Smooth muscle cell (in vitro differentiated cells): ENCODE data around the gene GRPEL1. TPM values are rescaled to one million over a fixed set of nuclear protein-coding genes. Genes with fewer than 3 reads are reported as not detected.

Experiments
- DNase-seq: peaks from one replicate; lab custom pipeline; 2025; ENCODE audit not compliant: unreplicated experiment; lab: John Stamatoyannopoulos, UW
- H2AFZ ChIP-seq: fragments of 200-600 bp; sonication (generic); 2 replicates; pipeline ENCODE4 v1.6.0; 2016; ENCODE audit warnings: antibody characterized with exemption, low read depth, mild to moderate bottlenecking
- H3F3A ChIP-seq: fragments of 200-600 bp; sonication (generic); 2 replicates; pipeline ENCODE4 v1.6.0; 2017; ENCODE audit warnings: antibody characterized with exemption, low read depth
- H3K27ac ChIP-seq: fragments of 200-600 bp; sonication (generic); 2 replicates; pipeline ENCODE4 v1.5.1; 2016; ENCODE audit warnings: low read depth, mild to moderate bottlenecking
- H3K27me3 ChIP-seq: fragments of 200-600 bp; sonication (generic); 2 replicates; pipeline ENCODE4 v1.6.1; 2016; ENCODE audit warnings: low read depth, mild to moderate bottlenecking
- H3K36me3 ChIP-seq: fragments of 200-600 bp; sonication (generic); 2 replicates; pipeline ENCODE4 v1.5.1; 2016; ENCODE audit warnings: low read depth
- H3K4me1 ChIP-seq: fragments of 200-600 bp; sonication (generic); 2 replicates; pipeline ENCODE4 v1.5.1; 2016; ENCODE audit warnings: low read depth
- H3K4me2 ChIP-seq: fragments of 200-600 bp; sonication (generic); 2 replicates; pipeline ENCODE4 v1.6.0; 2016; ENCODE audit warnings: mild to moderate bottlenecking
- H3K4me3 ChIP-seq: fragments of 200-600 bp; sonication (generic); 2 replicates; pipeline ENCODE4 v1.5.1; 2016; ENCODE audit warnings: mild to moderate bottlenecking
- H3K79me2 ChIP-seq: fragments of 200-600 bp; sonication (generic); 2 replicates; pipeline ENCODE4 v1.6.0; 2016; ENCODE audit warnings: low read depth, mild to moderate bottlenecking
- H3K9ac ChIP-seq: fragments of 200-600 bp; sonication (generic); 2 replicates; pipeline ENCODE4 v1.6.0; 2016; ENCODE audit warnings: low read depth
- H3K9me3 ChIP-seq: fragments of 200-600 bp; sonication (generic); replicated peaks from 2 replicates; pipeline ENCODE4 v1.5.1; 2016; ENCODE audit warnings: low read depth
- H4K20me1 ChIP-seq: fragments of 200-600 bp; sonication (generic); 2 replicates; pipeline ENCODE4 v1.6.0; 2016; ENCODE audit warnings: low read depth
- WGBS: methylation state at CpG from one replicate; pipeline ENCODE4 v1.1.7; 2016; ENCODE audit warnings: low lambda C conversion rate; 5-methylcytosine and 5-hydroxymethylcytosine counted together
- polyA plus RNA-seq: library from polyadenylated mRNA; unstranded; fragments of >200 nt; fragmentation: Nextera tagmentation; extraction: Ambion mirVana; gene quantifications from 2 replicates; pipeline ENCODE4 v1.2.1, GENCODE V29; 2016
- total RNA-seq: library from RNA; depleted of rRNA; stranded (reverse); fragments of >200 nt; gene quantifications from 2 replicates; pipeline ENCODE4 v1.2.3, GENCODE V29; 2014
- TF ChIP-seq, protein P1 (sequence below): fragments of 200-600 bp; sonication (generic); IDR thresholded peaks from 2 replicates; pipeline ENCODE4 v1.5.1; 2017; ENCODE audit warnings: borderline replicate concordance, mild to moderate bottlenecking, antibody characterized with exemption; ENCODE audit not compliant: insufficient read depth, poor library complexity, severe bottlenecking

Gene GRPEL1
- total and polyA plus RNA-seq, 2 experiments from 2014 or later, result 18.6 to 40.6 TPM

DNA sequence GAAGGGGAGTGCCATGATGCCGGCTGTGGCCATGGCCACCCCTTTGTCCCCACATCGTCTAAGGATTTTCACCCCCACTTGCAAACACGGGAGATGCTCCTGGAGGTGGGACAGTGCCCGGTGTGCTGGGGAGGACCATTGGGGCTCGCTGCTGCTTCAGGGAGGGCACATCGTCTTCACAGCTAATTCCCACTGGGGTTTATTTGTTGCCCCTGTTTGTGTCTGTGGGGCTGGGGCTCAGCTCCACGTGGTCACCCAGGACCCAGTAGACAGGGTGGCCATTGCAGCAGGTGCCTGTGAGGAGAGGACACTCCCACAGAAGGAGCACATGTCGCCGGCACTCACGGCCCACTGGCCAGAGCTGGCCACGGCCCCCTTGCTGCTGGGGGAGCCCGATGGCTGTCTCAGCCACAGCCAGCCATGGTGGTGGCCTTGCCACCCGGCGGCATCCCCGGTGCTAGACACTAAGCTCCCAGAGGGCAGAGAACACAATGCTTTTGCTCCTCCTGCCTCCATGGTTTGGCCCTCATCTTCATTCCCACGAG, 27.8 kb upstream of the GRPEL1 start:
- Histone ChIP-seq H4K20me1 (no peaks in the 10 kb centered on the region), H3K27me3 (peaks cover 28% of the 10 kb centered on the region), H3K4me2 (no peak overlapping the region), H3K27ac (no peak overlapping the region), H2AFZ (no peak overlapping the region), H3K9ac (no peak overlapping the region), H3K79me2 (no peaks in the 10 kb centered on the region), H3F3A (no peaks in the 10 kb centered on the region), H3K4me1 (no peaks in the 10 kb centered on the region), H3K9me3 (no peaks in the 10 kb centered on the region), H3K4me3 (no peak overlapping the region), H3K36me3 (no peaks in the 10 kb centered on the region)
- no peak for DNase-seq
- TF ChIP-seq, protein P1, sequence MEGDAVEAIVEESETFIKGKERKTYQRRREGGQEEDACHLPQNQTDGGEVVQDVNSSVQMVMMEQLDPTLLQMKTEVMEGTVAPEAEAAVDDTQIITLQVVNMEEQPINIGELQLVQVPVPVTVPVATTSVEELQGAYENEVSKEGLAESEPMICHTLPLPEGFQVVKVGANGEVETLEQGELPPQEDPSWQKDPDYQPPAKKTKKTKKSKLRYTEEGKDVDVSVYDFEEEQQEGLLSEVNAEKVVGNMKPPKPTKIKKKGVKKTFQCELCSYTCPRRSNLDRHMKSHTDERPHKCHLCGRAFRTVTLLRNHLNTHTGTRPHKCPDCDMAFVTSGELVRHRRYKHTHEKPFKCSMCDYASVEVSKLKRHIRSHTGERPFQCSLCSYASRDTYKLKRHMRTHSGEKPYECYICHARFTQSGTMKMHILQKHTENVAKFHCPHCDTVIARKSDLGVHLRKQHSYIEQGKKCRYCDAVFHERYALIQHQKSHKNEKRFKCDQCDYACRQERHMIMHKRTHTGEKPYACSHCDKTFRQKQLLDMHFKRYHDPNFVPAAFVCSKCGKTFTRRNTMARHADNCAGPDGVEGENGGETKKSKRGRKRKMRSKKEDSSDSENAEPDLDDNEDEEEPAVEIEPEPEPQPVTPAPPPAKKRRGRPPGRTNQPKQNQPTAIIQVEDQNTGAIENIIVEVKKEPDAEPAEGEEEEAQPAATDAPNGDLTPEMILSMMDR, result no peak
- WGBS, result 92% methylated on average over 16 of the region's 16 CpGs

DNA sequence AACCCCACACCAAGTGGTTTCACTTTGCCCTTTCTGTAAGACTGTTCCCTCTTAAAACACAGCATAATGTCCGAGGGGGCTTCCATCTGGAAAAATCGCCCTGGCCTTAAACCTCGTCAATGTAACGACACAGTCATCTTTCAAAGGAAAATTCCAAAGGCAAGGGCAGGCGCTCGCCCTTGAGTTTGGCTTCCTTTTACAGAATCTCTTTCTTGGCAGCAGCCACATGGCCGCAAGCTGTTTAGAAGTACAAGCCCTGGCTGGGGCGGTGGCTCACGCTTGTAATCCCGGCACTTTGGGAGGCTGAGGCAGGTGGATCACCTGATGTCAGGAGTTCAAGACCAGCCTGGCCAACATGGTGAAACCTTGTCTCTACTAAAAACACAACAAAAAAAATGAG, 27.1 kb upstream of the GRPEL1 start:
- H3K36me3 ChIP-seq, result no peaks in the 10 kb centered on the region
- 88% methylated on average over 10 of the region's 10 CpGs for WGBS
- no peak overlapping the region for H3K27ac ChIP-seq
- peaks cover 31% of the 10 kb centered on the region for H3K27me3 ChIP-seq
- H3K4me1 ChIP-seq, result no peaks in the 10 kb centered on the region
- no peak overlapping the region for H3K4me3 ChIP-seq
- H3K9me3 ChIP-seq, result no peaks in the 10 kb centered on the region
- DNase-seq, result no peak
- H3F3A ChIP-seq, result no peaks in the 10 kb centered on the region
- TF ChIP-seq, protein P1, result no peak
- H4K20me1 ChIP-seq, result no peaks in the 10 kb centered on the region
- H3K4me2 ChIP-seq, result no peak overlapping the region
- no peaks in the 10 kb centered on the region for H3K79me2 ChIP-seq
- H3K9ac ChIP-seq, result no peak overlapping the region
- no peak overlapping the region for H2AFZ ChIP-seq

GRCh38 chr4:7092026-7092425, 24.2 kb upstream of the GRPEL1 start:
- WGBS, result 52% methylated on average over 3 of the region's 3 CpGs
- Histone ChIP-seq H3K79me2 (no peaks in the 10 kb centered on the region), H2AFZ (no peak overlapping the region), H4K20me1 (no peaks in the 10 kb centered on the region), H3K27me3 (peaks cover 26% of the 10 kb centered on the region), H3K4me1 (no peaks in the 10 kb centered on the region), H3K4me2 (no peak overlapping the region), H3K27ac (no peak overlapping the region), H3K4me3 (no peak overlapping the region), H3K9ac (no peak overlapping the region), H3F3A (no peaks in the 10 kb centered on the region), H3K36me3 (no peaks in the 10 kb centered on the region), H3K9me3 (no peaks in the 10 kb centered on the region)
- TF ChIP-seq, protein P1, result no peak
- DNase-seq, result no peak
